NT2/D1 (cell line): ENCODE measurements around the gene TUBB1.

Source experiments
- YY1 ChIP-seq: IDR thresholded peaks from 2 replicates; pipeline ENCODE4 v1.6.1; 2011; ENCODE audit not compliant: insufficient read length, insufficient read depth
- ZNF274 ChIP-seq: IDR thresholded peaks from 2 replicates; pipeline ENCODE4 v1.6.1; 2011; ENCODE audit warnings: mild to moderate bottlenecking, low read depth, low read length

DNA sequence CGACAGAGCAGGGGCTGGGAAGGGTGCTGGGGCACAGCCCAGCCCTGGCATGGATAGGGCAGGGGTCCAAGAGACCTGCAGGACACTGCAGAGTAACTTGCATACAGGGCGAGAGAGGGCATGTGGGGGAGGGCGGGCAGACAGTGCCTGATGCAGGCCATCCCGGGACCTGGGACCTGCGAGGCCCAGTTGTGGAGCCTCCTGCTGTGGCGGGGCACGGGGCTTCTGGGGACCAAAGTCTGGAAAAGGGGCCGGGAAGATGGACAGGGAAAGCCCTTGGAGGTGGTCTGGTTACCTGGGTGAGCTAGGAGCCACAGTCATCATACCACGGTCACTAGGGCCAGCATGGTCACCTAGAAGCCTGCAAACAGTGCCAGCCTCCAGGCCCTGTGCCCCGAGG is 412 bp upstream of the TUBB1 start:
- no peak for TF ChIP-seq ZNF274
- no peak for TF ChIP-seq YY1
